ENCODE data around the gene SERTAD4. TPM values are rescaled to one million over a fixed set of nuclear protein-coding genes. Genes with fewer than 3 reads are reported as not detected.

The SERTAD4 gene
- total and polyA plus RNA-seq, 10 donors: 0.02 to 0.09 (median 0.06) TPM; not detected in 5

DNA sequence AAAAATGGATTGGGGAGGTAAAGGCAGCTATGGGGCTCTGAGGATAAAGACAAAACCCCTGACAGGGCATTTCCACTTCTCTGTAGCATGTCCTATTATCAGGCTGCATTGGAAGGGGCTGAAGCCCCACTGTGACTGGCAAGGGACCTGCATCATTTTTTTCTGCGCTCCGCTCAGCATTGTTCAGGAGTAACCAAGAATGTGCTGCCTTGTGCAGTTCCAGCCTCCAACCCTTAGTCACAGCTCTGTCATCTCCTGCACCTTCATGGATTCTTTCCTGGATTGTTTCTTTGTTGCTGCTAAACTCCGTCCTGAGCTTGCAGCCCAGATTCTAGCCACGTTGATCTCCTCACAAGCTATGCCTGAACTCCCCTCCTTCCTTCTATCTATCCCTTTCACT is 37.4 kb downstream of the SERTAD4 start:
- H3K36me3 ChIP-seq: no peaks in the 10 kb centered on the region
- H3K27me3 ChIP-seq (replicated peaks in 1 of 7): peaks cover 0 to 44% (median 0%) of the 10 kb centered on the region in 7 donors
- H3K4me3 ChIP-seq: no peak overlapping the region
- H3K4me1 ChIP-seq: no peaks in the 10 kb centered on the region
- no peak for TF ChIP-seq POLR2AphosphoS5 (IDR thresholded peaks at IDR 0.05)
- TF ChIP-seq, protein P1, sequence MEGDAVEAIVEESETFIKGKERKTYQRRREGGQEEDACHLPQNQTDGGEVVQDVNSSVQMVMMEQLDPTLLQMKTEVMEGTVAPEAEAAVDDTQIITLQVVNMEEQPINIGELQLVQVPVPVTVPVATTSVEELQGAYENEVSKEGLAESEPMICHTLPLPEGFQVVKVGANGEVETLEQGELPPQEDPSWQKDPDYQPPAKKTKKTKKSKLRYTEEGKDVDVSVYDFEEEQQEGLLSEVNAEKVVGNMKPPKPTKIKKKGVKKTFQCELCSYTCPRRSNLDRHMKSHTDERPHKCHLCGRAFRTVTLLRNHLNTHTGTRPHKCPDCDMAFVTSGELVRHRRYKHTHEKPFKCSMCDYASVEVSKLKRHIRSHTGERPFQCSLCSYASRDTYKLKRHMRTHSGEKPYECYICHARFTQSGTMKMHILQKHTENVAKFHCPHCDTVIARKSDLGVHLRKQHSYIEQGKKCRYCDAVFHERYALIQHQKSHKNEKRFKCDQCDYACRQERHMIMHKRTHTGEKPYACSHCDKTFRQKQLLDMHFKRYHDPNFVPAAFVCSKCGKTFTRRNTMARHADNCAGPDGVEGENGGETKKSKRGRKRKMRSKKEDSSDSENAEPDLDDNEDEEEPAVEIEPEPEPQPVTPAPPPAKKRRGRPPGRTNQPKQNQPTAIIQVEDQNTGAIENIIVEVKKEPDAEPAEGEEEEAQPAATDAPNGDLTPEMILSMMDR (IDR thresholded peaks at IDR 0.05 in 8 of 11, conservative IDR thresholded peaks at IDR 0.05 in 3 of 11): no peak
- no peak for TF ChIP-seq POLR2A (IDR thresholded peaks at IDR 0.05)
- no peak for DNase-seq
- 80 to 91% (median 81%) methylated on average over 4 of the region's 4 CpGs for WGBS, 5 donors
- intact Hi-C loops (cut with DNase I; ENCODE audit: low total_unique reads): no loop called here
- H3K27ac ChIP-seq: no peak overlapping the region
- no peaks in the 10 kb centered on the region for H3K9me3 ChIP-seq

DNA sequence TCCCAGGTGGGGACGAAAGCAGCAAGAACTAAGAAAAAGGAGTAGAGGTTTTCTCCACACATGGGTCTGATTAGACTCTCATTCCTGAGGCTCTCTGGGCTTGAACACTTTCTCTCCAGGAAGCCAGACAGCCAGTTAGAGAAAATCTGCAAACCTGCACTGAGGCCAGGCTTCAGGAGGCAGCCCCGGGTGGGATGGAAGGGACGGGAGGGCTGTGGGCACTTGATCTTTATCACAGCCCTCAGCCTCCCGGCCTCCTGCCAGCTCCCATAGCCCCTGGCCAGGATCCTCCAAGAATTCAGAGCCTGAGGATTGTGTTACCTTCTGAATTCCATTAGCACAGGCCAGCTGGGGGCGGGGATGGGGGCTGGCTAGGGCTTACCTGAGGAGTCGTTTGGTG is 40.1 kb downstream of the SERTAD4 start:
- Histone ChIP-seq H3K4me3 (no peak overlapping the region), H3K9me3 (no peaks in the 10 kb centered on the region), H3K27ac (no peak overlapping the region), H3K4me1 (no peaks in the 10 kb centered on the region), H3K27me3 (replicated peaks in 1 of 7) (peaks cover 0 to 22% (median 0%) of the 10 kb centered on the region in 7 donors), H3K36me3 (no peaks in the 10 kb centered on the region)
- intact Hi-C loops (cut with DNase I; ENCODE audit: low total_unique reads): no loop called here
- no peak for DNase-seq
- WGBS, 5 donors: 44 to 57% (median 50%) methylated on average over 6 of the region's 6 CpGs
- TF ChIP-seq, protein P1 (IDR thresholded peaks at IDR 0.05 in 8 of 11, conservative IDR thresholded peaks at IDR 0.05 in 3 of 11): no peak
- no peak for TF ChIP-seq POLR2AphosphoS5 (IDR thresholded peaks at IDR 0.05)
- no peak for TF ChIP-seq POLR2A (IDR thresholded peaks at IDR 0.05)

- no peaks in the 10 kb centered on the region for H3K36me3 ChIP-seq
- no peaks in the 10 kb centered on the region for H3K4me1 ChIP-seq
- peaks cover 2 to 37% (median 33%) of the 10 kb centered on the region in 8 donors for H3K9me3 ChIP-seq
- H3K4me3 ChIP-seq: no peak overlapping the region
- peaks cover 0 to 29% (median 0%) of the 10 kb centered on the region in 7 donors for H3K27me3 ChIP-seq (replicated peaks in 1 of 7)
- no peak for DNase-seq
- intact Hi-C loops (cut with DNase I; ENCODE audit: low total_unique reads): no loop called here
- H3K27ac ChIP-seq: no peak overlapping the region
- TF ChIP-seq, protein P1 (IDR thresholded peaks at IDR 0.05 in 8 of 11, conservative IDR thresholded peaks at IDR 0.05 in 3 of 11): no peak
- TF ChIP-seq POLR2AphosphoS5 (IDR thresholded peaks at IDR 0.05) (no peak), POLR2A (IDR thresholded peaks at IDR 0.05) (no peak)
- 66 to 78% (median 70%) methylated on average over 5 of the region's 5 CpGs for WGBS, 5 donors
Measured at GRCh38 chr1:210280221-210280620, 47.6 kb downstream of the SERTAD4 start.

- Histone ChIP-seq H3K4me3 (no peak overlapping the region), H3K9me3 (no peaks in the 10 kb centered on the region), H3K4me1 (peaks cover 3 to 14% (median 12%) of the 10 kb centered on the region in 6 donors), H3K27ac (no peak overlapping the region), H3K36me3 (no peaks in the 10 kb centered on the region), H3K27me3 (replicated peaks in 1 of 7) (peaks cover 5 to 90% (median 24%) of the 10 kb centered on the region in 7 donors)
- no peak for DNase-seq
- WGBS, 5 donors: 79 to 88% (median 85%) methylated on average over 4 of the region's 4 CpGs
- intact Hi-C loops (cut with DNase I; ENCODE audit: low total_unique reads): no loop called here
- TF ChIP-seq POLR2AphosphoS5 (IDR thresholded peaks at IDR 0.05) (no peak), POLR2A (IDR thresholded peaks at IDR 0.05) (no peak)
- TF ChIP-seq, protein P1 (IDR thresholded peaks at IDR 0.05 in 8 of 11, conservative IDR thresholded peaks at IDR 0.05 in 3 of 11): no peak
Measured at GRCh38 chr1:210288116-210288515, 55.5 kb downstream of the SERTAD4 start.

All from spleen (tissue), 11 donors.